ENCODE measurements around the gene LRRC70. TPM values are rescaled to one million over a fixed set of nuclear protein-coding genes. Genes with fewer than 3 reads are reported as not detected.
"Not testable (repeated sequence)": the region's sequence is repeated elsewhere in the genome, so short reads cannot be mapped to it uniquely, and the experiment has no call there.

The LRRC70 gene
- total RNA-seq, 4 donors from 2014 or later: 1.0 to 4.5 (median 3.0) TPM

DNA sequence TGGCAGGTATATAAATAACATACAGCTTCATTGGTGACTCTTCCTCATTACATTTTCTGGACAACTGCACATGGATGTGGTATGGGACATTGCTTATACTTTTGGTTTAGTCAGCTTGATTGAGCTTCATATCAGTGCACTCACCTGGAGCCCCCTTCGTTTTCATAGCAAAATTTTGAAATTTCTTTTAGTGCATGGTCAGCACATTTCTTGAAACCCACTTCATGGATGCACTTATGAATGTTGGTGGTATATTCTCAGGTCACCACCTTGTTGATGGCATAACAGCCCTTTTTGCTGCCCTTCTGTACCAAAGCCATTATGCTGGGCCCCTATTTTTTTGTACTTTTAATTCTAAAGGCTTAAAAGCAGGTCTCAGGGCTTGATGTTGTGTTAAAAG lies 16.7 kb upstream of the LRRC70 start:
- no peak for TF ChIP-seq POLR2A (IDR thresholded peaks at IDR 0.05)
- TF ChIP-seq, protein P1, sequence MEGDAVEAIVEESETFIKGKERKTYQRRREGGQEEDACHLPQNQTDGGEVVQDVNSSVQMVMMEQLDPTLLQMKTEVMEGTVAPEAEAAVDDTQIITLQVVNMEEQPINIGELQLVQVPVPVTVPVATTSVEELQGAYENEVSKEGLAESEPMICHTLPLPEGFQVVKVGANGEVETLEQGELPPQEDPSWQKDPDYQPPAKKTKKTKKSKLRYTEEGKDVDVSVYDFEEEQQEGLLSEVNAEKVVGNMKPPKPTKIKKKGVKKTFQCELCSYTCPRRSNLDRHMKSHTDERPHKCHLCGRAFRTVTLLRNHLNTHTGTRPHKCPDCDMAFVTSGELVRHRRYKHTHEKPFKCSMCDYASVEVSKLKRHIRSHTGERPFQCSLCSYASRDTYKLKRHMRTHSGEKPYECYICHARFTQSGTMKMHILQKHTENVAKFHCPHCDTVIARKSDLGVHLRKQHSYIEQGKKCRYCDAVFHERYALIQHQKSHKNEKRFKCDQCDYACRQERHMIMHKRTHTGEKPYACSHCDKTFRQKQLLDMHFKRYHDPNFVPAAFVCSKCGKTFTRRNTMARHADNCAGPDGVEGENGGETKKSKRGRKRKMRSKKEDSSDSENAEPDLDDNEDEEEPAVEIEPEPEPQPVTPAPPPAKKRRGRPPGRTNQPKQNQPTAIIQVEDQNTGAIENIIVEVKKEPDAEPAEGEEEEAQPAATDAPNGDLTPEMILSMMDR (IDR thresholded peaks at IDR 0.05): no peak
- intact Hi-C loops (cut with DNase I; ENCODE audit: low total_unique reads): no loop called here
- 93 to 97% methylated on average over 1 of the region's 1 CpG for WGBS, 2 donors
- DNase-seq (ENCODE audit: low spot score in 2 of 2): no peak
- no peak overlapping the region for H3K4me3 ChIP-seq (ENCODE audit: low read depth, poor library complexity, severe bottlenecking)

DNA sequence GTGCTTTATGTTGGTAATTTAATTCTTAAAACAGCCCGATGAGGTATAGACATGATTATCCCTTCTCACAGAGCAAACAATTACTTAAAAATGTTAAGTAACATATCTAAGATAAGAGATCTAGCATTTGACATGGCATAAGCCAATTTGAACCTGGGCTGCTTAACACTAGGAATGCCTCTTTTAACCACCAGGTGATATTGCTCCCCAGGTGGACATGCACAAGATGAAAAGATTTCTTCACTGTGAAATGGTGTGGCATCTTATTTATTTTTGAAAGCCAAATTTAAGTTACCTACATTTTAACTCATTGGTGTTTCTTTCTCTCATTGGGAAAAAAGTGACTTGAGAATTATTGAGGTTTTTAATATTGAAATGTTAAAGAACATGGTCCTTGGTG lies 15.8 kb upstream of the LRRC70 start:
- H3K4me3 ChIP-seq (ENCODE audit: low read depth, poor library complexity, severe bottlenecking): no peak overlapping the region
- intact Hi-C loops (cut with DNase I; ENCODE audit: low total_unique reads): no loop called here
- 86 to 93% methylated on average over 1 of the region's 1 CpG for WGBS, 2 donors
- no peak for DNase-seq (ENCODE audit: low spot score in 2 of 2)
- TF ChIP-seq, protein P1 (IDR thresholded peaks at IDR 0.05): no peak
- TF ChIP-seq POLR2A (IDR thresholded peaks at IDR 0.05): no peak

DNA sequence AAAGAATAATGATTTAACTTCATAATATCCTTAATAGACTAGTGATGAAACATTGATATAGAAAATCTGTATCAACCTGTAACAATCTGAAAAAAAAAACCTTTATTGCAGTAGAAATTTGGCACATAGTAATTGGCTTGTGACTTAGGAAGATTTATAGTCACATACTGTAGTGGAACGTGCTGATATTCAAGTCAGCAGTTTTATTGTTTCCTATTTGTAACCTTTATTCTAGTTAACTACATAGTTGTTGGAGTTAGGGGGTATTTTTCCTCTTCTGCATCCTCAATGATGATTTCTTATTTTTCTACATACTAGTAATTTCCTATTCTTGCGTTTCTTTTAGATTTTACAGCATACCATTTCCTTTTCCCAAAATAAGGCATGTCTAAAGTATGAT lies 14.5 kb upstream of the LRRC70 start:
- 54 to 57% methylated on average over 2 of the region's 2 CpGs for WGBS, 2 donors
- TF ChIP-seq, protein P1 (IDR thresholded peaks at IDR 0.05): no peak
- no peak for TF ChIP-seq POLR2A (IDR thresholded peaks at IDR 0.05)
- intact Hi-C loops (cut with DNase I; ENCODE audit: low total_unique reads): no loop called here
- H3K4me3 ChIP-seq (ENCODE audit: low read depth, poor library complexity, severe bottlenecking): no peak overlapping the region
- DNase-seq (ENCODE audit: low spot score in 2 of 2): no peak

DNA sequence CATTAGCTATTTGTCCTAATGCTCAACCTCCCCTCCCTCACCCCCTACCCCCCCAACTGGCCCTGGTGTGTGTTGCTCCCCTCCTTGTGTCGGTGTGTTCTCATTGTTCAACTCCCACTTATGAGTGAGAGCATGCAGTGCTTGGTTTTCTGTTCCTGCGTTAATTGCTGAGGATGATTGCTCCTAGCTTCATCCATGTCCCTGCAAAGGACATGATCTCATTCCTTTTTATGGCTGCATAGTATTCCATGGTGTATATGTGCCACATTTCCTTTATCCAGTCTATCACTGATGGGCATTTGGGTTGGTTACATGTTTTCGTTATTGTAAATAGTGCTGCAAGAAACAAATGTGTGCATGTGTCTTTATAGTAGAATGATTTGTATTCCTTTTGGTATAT lies 12.9 kb upstream of the LRRC70 start:
- DNase-seq (ENCODE audit: low spot score in 2 of 2); intact Hi-C loops (cut with DNase I; ENCODE audit: low total_unique reads); H3K4me3 ChIP-seq (ENCODE audit: low read depth, poor library complexity, severe bottlenecking): not testable (repeated sequence)
- WGBS, 2 donors: 64 to 81% methylated on average over 3 of the region's 3 CpGs

DNA sequence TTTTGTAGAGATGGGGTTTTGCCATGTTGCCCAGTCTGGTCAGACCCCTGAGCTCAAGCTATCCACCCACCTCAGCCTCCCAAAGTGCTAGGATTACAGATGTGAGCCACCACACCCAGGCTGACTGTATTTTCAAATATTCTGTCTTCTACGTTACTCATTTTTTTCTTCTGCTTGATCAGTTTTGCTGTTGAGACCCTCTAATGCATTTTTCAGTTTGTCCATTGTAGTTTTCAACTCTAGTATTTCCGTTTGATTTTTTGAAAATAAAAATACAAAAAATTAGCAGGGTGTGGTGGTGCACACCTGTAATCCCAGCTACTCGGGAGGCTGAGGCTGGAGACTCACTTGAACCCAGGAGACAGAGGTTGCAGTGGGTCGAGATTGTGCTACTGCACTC lies 10.5 kb upstream of the LRRC70 start:
- 95 to 98% methylated on average over 4 of the region's 4 CpGs for WGBS, 2 donors
- no peak overlapping the region for H3K4me3 ChIP-seq (ENCODE audit: low read depth, poor library complexity, severe bottlenecking)
- intact Hi-C loops (cut with DNase I; ENCODE audit: low total_unique reads): no loop called here
- no peak for DNase-seq (ENCODE audit: low spot score in 2 of 2)
- TF ChIP-seq POLR2A (IDR thresholded peaks at IDR 0.05): no peak
- TF ChIP-seq, protein P1 (IDR thresholded peaks at IDR 0.05): no peak

DNA sequence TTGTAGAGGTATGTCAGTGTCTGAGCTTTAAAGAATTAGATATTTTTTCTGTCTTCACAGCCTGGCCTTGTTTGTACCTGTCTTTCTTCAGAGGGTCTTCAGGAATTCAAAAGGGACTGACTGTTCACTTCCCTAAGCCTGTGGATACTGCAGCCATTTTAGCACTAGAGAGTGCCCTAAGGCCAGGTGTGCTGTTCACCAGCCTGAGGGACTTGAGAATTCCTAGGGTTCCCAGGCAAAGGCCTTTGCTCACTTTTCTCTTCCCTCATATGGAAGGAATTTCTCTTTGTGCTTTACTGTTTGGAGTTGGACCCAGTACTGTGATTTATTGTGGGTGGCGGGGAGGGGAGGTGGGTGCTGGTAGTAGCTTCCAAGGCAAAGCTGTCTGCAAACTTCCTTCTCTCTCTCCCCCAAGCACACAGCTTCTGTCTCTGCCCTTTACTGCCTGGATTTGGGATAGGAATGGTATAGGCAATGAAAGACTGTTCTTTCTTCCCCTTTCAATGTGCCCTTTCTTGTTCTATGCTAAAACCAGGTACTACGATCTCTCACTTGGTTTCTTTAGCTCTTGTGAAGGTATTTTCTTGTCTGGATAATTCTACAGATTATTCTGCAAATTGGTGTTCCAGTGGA lies 9.7 kb upstream of the LRRC70 start:
- DNase-seq (ENCODE audit: low spot score in 2 of 2): no peak
- intact Hi-C loops (cut with DNase I; ENCODE audit: low total_unique reads): no loop called here
- no peak overlapping the region for H3K4me3 ChIP-seq (ENCODE audit: low read depth, poor library complexity, severe bottlenecking)
- WGBS, 2 donors: 95 to 100% methylated on average over 2 of the region's 2 CpGs
- TF ChIP-seq, protein P1 (IDR thresholded peaks at IDR 0.05): no peak
- TF ChIP-seq POLR2A (IDR thresholded peaks at IDR 0.05): no peak
